GM18520 (cell line): Measurements from ENCODE around the gene DDX49.
A peak's percentile ranks its signal among the peaks of the same experiment; 100 is the strongest.

ENCODE experiments used
- ATAC-seq: cut with Tn5 transposase; IDR thresholded peaks from one replicate; pipeline ENCODE4 v1.9.1; 2021; ENCODE audit not compliant: unreplicated experiment

The DDX49 gene

GRCh38 chr19:18919086-18919899 lies at the start of gene DDX49, which contains the start of gene COPE:
Gene DDX49, plus strand, starts transcription at chr19:18919715. Its CDS starts 27 bp downstream, at chr19:18919742.
Gene COPE, minus strand, starts transcription at chr19:18919387. Its CDS starts 39 bp downstream, at chr19:18919348.
- ATAC-seq = peak; percentile 89

GRCh38 chr19:18869781-18870530 lies 49.6 kb upstream of the DDX49 start:
- ATAC-seq = no peak

GRCh38 chr19:18870531-18871172 lies 48.9 kb upstream of the DDX49 start:
- no peak for ATAC-seq

GRCh38 chr19:18871543-18871942 lies 48.0 kb upstream of the DDX49 start:
- no peak for ATAC-seq

- no peak for ATAC-seq
Measured at GRCh38 chr19:18875726-18876125, 43.8 kb upstream of the DDX49 start.

- no peak for ATAC-seq
Measured at GRCh38 chr19:18876865-18877264, 42.6 kb upstream of the DDX49 start.

GRCh38 chr19:18878058-18878797 lies 41.3 kb upstream of the DDX49 start:
- no peak for ATAC-seq

GRCh38 chr19:18878858-18879578 lies 40.5 kb upstream of the DDX49 start:
- ATAC-seq = no peak

GRCh38 chr19:18879579-18880373 lies 39.7 kb upstream of the DDX49 start:
- ATAC-seq = no peak

- ATAC-seq = no peak
Measured at GRCh38 chr19:18881491-18881890, 38.0 kb upstream of the DDX49 start.

GRCh38 chr19:18883526-18884304 lies 35.8 kb upstream of the DDX49 start:
- ATAC-seq = no peak

- ATAC-seq = no peak
Measured at GRCh38 chr19:18886972-18887371, 32.5 kb upstream of the DDX49 start.

- no peak for ATAC-seq
Measured at GRCh38 chr19:18889949-18890745, 29.4 kb upstream of the DDX49 start.

- no peak for ATAC-seq
Measured at GRCh38 chr19:18893587-18894253, 25.8 kb upstream of the DDX49 start.

GRCh38 chr19:18894254-18895037 lies 25.1 kb upstream of the DDX49 start:
- no peak for ATAC-seq

- ATAC-seq = no peak
Measured at GRCh38 chr19:18895038-18895823, 24.3 kb upstream of the DDX49 start.
